GM10248 (cell line): ENCODE results near the gene LGSN.
"Not testable (repeated sequence)": the region's sequence is repeated elsewhere in the genome, so short reads cannot be mapped to it uniquely, and the experiment has no call there.

Source experiments
- CTCF ChIA-PET: fragments of 300-600 bp; sonication (Branson Sonifier 250); formaldehyde crosslinking; extraction: SDS; loops from one replicate; lab custom pipeline; 2021; ENCODE audit warnings: antibody characterized with exemption; lab: Yijun Ruan, JAX
- POLR2A ChIA-PET: fragments of 350-650 bp; sonication (Branson Sonifier 250); formaldehyde crosslinking; extraction: SDS; loops from one replicate; lab custom pipeline; 2020; ENCODE audit warnings: antibody characterized with exemption; lab: Yijun Ruan, JAX
- DNase-seq: peaks from one replicate; pipeline ENCODE4 v3.0.0; 2012; ENCODE audit errors: extremely low spot score
- CTCF ChIP-seq: IDR thresholded peaks from 2 replicates; pipeline ENCODE4 v1.5.1; 2012; ENCODE audit warnings: mild to moderate bottlenecking, low read depth; ENCODE audit errors: extremely low read depth, missing control alignments, control extremely low read depth

The LGSN gene

GRCh38 chr6:63340351-63340750 lies 20.6 kb upstream of the LGSN start:
- no peak for TF ChIP-seq CTCF
- CTCF ChIA-PET: no interaction called here
- POLR2A ChIA-PET: no interaction called here
- no peak for DNase-seq

GRCh38 chr6:63334652-63335051 lies 14.9 kb upstream of the LGSN start:
- POLR2A ChIA-PET, DNase-seq: not testable (repeated sequence)
- CTCF ChIA-PET: interaction anchor here (1.0 to 1.2 kb wide), 2 partner anchors 27 to 468 kb away, joined by 3 to 4 read pairs; no protein-coding TSS in a partner anchor

GRCh38 chr6:63333440-63333839 lies 13.7 kb upstream of the LGSN start:
- ChIA-PET CTCF (interaction anchor here (1.0 kb wide), 1 partner anchor 469 kb away, joined by 4 read pairs; no protein-coding TSS in a partner anchor), POLR2A (no interaction called here)
- DNase-seq: no peak
- no peak for TF ChIP-seq CTCF

GRCh38 chr6:63326630-63327029 lies 6.8 kb upstream of the LGSN start:
- ChIA-PET POLR2A (interaction anchor here (0.6 kb wide), 1 partner anchor 476 kb away, joined by 3 read pairs; no protein-coding TSS in a partner anchor), CTCF (interaction anchor here (0.9 to 1.3 kb wide), 3 partner anchors 10 to 272 kb away, joined by 3 to 4 read pairs (median 4); no protein-coding TSS in a partner anchor)
- not testable (repeated sequence) for DNase-seq

GRCh38 chr6:63322981-63323380 lies 3.2 kb upstream of the LGSN start:
- POLR2A ChIA-PET: no interaction called here
- DNase-seq: no peak
- CTCF ChIA-PET: interaction anchor here (1.4 to 1.8 kb wide), 3 partner anchors 11 to 30 kb away, joined by 3 to 9 read pairs (median 3); no protein-coding TSS in a partner anchor
- TF ChIP-seq CTCF: no peak

GRCh38 chr6:63321821-63322220 lies 2.0 kb upstream of the LGSN start:
- no peak for TF ChIP-seq CTCF
- DNase-seq: no peak
- ChIA-PET POLR2A (no interaction called here), CTCF (interaction anchor here (0.8 to 1.8 kb wide), 3 partner anchors 10 to 15 kb away, joined by 3 to 9 read pairs (median 3); no protein-coding TSS in a partner anchor)

- TF ChIP-seq CTCF: no peak
- CTCF ChIA-PET: interaction anchor here (0.7 to 3.1 kb wide), 5 partner anchors 10 to 224 kb away, joined by 3 to 12 read pairs (median 3); no protein-coding TSS in a partner anchor
- POLR2A ChIA-PET: no interaction called here
- no peak for DNase-seq
Observed at GRCh38 chr6:63317641-63318040, 2.1 kb downstream of the LGSN start.
